Stimulated activated CD8-positive, alpha-beta memory T cell treated with anti-CD3 and anti-CD28 coated beads, Interleukin-12 subunit alpha, Interleukin-12 subunit beta, amount 100 ng/mL, for 1 hour (primary cell): Measurements from ENCODE around the gene C17orf107.

ENCODE experiments used
- DNase-seq: peaks from one replicate; pipeline ENCODE4 v3.0.0-alpha.2; 2020; ENCODE audit warnings: low read depth

Gene C17orf107

DNA sequence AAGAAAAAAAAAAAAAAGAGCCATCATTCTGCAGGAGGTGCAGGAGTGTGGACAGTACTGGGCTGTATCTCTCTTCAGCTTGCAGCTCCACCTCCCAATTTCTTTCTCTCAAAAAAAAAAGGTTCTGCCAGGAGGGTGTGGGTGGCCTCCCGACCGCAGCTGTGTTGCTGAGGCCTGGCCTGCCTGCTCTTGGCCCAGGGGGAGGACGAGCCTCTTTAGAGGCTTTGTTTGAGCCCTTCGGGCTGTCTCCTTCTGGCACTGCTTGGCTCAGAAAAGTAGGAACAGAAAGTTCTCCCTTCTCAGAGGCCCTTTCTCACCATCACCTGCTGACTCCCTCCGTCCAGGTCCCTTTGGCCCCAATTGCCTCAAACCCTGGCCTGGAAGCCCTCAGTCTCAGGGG is 22.2 kb upstream of the C17orf107 start:
- DNase-seq, result no peak

DNA sequence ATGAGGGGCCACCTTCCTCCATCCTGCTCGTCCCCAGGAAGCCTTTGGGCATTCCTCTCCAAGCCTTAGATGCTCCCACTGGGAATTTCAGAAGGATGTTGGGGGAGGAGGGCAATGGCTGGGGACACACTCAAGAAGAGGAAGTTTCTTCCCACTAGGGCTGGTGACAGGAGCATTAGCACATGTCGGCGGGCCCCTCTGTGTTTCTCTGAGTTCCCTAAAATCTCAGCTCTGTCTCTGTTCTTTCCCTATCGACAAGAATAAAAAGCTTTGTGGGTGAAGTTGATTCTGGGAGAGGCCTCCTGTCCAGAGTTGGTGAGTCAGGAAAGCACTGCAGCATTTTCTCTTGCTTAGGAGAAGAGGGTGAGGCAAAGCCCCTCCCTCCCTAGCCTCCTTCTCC is 19.7 kb upstream of the C17orf107 start:
- DNase-seq, result no peak

DNA sequence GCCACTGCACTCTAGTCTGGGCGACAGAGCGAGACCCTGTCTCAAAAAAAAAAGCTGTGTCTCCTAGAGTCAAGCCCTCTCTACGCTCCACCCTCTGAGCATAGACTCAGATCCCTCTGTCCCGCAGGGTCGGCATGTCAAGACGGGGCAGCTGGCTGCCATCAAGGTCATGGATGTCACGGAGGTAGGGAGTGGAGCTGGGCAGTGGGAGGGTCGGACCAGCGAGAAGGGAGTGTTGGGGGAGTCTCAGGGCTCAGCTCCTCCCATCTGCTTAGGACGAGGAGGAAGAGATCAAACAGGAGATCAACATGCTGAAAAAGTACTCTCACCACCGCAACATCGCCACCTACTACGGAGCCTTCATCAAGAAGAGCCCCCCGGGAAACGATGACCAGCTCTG is 18.5 kb upstream of the C17orf107 start:
- no peak for DNase-seq

DNA sequence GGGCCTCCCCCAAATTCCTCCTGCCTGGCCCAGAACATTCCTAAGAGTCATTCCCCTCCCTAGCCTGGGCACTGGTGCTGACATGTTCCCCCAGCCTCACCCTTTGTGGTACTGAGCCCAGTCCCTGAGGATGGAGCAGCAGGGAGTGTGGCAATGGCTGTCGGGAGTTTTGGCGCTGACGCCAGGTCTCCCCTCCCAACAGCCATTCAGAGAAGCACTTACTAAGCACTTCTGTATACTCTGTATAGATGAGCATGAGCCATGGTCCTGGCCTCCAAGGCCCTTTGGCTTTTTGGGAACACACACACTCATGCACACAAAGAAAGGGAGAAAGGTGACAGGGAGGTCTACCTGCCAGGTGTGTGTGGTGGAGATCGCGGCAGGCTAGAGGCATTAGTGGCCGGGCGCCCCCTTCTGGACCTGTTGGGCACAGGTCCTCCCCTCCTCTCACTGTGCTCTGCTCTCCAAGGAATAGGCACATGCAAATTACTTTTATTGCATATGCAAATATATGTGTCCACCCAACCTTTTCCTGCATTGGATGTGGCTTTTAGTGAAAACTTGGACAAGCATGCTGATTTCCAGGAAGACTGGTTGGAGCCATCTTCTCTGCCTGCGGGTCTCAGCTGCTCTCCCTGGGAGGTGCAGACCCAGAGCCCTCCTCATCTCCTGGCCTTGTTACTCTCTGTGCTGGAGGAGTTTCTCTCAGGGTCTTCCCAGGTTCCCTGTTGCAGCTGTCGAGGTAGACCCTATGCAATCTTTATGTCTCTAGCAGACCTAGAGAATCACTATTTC is 17.4 kb upstream of the C17orf107 start:
- peak; percentile 60 for DNase-seq

DNA sequence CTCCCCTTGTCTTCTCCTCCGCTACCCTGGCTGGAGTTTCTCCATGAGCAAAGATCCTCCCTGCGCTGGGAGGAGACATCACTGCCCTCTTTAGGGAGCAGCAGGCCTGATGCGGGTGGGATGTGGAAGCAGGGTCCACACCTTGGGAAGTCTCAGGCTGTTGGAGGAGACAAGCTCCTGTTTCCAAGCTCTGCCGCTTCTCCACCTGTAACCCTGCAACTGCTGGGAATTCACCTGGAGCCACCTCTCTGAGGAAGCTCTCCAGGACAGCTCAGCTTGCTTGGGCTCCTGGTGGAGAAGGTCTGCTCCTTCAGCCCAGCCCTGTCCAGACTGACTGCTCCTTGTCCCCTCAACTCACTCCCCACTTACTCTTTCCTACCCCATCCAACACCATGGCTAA is 14.8 kb upstream of the C17orf107 start:
- no peak for DNase-seq

DNA sequence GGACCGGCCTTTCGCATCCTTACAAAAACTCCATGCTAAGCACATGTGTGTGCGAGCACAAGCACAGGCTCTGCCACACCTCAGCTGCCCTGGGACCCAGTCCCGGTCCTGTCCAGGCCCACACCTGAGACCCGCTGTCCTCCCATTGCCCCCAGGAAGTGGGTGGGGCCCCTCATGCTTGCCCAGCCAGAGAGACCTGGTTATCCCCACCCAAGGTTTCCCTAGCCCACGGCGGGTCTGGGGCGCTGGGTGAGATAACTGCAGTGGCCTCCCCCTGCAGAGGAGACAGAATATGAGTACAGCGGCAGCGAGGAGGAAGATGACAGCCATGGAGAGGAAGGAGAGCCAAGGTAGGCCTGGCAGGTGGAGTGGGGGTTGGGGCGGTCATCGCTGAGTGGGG is 12.5 kb upstream of the C17orf107 start:
- DNase-seq, result no peak

DNA sequence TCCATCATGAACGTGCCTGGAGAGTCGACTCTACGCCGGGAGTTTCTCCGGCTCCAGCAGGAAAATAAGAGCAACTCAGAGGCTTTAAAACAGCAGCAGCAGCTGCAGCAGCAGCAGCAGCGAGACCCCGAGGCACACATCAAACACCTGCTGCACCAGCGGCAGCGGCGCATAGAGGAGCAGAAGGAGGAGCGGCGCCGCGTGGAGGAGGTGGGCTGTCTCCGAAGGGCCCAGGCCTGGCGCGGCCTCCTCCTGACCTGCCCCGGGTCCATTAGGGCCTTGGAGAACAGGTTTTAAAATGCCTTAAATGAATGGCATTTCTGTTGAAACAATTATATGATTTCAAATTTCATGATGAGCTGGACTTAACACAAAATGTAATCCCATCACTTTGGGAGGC is 11.8 kb upstream of the C17orf107 start:
- DNase-seq, result no peak

DNA sequence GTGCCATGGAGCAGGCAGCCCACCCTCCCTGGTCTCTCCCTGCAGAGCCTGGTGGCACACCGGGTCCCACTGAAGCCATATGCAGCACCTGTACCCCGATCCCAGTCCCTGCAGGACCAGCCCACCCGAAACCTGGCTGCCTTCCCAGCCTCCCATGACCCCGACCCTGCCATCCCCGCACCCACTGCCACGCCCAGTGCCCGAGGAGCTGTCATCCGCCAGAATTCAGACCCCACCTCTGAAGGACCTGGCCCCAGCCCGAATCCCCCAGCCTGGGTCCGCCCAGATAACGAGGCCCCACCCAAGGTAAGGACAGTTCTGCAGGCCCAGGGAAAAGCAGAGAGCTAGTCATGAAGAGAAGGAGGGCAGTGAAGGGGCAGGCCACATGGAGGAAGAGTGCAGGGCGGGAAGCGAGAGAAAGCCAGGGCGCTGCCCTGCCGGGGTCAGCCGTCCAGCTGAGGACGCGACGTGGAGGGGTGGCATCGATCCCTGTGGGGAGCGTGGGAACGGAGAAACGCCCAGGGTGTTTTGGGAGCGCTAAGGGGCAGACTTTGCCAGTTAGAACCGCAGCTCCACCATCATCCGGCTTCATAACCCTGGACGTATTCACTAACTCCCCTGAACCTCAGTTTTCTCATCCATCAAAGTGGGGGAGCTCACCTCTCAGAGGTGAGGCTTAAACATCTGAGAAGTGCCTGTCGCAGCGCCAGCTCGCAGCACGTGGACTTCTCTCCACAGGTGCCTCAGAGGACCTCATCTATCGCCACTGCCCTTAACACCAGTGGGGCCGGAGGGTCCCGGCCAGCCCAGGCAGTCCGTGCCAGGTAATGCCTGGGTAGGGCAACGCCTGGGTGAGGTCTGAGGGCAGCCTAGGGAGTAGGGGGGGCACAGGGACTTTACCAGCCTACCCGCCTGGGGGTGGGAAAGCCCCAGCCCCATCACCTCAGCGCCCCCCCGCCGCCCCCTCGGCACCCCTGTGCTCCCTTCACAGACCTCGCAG is 7.6 kb upstream of the C17orf107 start:
- DNase-seq, result no peak

DNA sequence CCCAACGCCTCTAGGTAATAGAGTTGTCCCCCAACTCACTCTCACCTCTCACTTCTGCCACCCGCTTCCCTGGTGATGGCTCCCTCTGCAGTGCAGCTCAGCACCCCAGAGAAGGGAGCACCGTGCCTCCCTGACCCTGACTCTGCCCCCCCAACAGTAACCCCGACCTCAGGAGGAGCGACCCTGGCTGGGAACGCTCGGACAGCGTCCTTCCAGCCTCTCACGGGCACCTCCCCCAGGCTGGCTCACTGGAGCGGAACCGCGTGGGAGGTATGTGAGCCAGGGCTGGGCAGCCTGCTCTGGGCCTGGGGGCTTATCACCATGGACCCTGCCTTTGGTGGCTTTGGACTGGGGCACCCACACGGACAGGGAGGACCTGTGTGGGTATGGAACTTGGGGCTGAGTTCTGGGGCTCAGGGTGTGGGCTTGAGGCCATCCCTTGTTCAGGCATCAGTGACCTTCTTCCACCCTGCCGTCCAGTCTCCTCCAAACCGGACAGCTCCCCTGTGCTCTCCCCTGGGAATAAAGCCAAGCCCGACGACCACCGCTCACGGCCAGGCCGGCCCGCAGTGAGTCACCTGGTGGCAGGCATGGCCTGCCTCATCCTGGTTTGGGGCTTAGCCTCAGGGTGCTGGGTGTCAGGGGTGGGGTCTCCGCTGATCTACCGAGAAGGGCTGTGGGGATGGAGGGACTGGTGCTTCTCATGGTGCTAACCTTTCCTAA is 6.7 kb upstream of the C17orf107 start:
- no peak for DNase-seq

DNA sequence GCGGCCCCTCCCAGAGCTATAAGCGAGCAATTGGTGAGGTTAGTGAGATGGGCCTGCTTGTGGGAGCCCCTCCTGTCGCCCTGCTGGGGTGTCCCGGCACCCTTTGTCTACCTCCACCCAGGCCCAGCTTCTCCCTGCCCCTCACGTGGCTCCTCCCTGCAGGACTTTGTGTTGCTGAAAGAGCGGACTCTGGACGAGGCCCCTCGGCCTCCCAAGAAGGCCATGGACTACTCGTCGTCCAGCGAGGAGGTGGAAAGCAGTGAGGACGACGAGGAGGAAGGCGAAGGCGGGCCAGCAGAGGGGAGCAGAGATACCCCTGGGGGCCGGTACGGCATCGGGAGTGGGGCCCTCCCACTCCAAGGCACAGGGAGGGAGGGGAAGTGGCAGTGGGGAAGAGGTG is 6.1 kb upstream of the C17orf107 start:
- no peak for DNase-seq

DNA sequence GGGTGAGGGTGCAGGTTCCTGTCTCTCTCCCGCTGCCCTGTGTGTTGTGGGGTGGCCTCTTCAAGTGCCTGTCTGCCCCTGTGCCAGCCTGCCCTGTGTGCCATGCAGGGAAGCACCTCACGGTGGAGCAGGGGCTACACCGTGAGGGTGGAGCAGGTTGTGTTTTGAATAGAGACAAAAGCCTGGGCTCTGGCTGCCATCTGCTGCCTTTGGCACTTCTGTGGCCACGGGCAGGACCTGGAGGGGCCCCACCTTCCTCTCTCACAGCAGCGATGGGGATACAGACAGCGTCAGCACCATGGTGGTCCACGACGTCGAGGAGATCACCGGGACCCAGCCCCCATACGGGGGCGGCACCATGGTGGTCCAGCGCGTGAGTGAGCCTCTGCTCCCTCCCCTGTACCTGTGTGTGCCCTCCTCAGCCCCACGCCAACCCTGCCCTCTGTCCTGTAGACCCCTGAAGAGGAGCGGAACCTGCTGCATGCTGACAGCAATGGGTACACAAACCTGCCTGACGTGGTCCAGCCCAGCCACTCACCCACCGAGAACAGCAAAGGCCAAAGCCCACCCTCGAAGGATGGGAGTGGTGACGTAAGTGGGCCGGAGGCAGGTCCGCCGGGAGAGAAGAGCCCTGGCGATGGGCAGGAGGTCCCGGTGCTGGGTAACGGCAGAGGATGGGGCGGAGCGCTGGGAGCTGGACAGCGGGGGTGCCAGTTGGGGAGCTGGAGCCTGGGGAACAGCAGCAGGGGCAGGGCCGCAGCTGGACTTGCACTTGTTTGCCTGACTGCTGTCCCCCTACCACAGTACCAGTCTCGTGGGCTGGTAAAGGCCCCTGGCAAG is 5.4 kb upstream of the C17orf107 start:
- DNase-seq, result no peak

DNA sequence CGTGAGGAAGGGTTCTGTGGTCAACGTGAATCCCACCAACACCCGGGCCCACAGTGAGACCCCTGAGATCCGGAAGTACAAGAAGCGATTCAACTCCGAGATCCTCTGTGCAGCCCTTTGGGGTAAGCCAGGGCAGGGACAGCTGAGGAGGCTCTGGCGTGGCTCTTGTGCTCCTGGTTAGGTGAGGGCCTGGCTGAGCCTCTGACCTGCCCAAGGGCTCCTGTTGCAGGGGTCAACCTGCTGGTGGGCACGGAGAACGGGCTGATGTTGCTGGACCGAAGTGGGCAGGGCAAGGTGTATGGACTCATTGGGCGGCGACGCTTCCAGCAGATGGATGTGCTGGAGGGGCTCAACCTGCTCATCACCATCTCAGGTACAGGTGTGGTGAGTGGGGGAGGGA is 4.2 kb upstream of the C17orf107 start:
- DNase-seq, result no peak

DNA sequence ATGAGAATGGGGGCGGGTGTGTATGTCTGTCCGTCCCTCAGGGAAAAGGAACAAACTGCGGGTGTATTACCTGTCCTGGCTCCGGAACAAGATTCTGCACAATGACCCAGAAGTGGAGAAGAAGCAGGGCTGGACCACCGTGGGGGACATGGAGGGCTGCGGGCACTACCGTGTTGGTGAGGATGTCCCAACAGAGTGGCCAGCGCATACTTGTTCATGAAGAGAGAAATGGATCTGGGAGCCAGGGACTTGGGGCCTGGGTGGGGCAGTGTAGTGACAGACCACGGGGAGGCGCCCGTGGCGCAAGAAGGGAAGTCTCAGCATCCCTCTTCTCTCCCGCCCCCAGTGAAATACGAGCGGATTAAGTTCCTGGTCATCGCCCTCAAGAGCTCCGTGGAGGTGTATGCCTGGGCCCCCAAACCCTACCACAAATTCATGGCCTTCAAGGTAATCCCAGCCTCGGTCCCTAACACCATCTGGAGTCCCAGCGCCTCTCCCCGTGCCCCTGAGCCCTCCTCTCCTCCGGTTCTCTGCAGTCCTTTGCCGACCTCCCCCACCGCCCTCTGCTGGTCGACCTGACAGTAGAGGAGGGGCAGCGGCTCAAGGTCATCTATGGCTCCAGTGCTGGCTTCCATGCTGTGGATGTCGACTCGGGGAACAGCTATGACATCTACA is 3.5 kb upstream of the C17orf107 start:
- no peak for DNase-seq

DNA sequence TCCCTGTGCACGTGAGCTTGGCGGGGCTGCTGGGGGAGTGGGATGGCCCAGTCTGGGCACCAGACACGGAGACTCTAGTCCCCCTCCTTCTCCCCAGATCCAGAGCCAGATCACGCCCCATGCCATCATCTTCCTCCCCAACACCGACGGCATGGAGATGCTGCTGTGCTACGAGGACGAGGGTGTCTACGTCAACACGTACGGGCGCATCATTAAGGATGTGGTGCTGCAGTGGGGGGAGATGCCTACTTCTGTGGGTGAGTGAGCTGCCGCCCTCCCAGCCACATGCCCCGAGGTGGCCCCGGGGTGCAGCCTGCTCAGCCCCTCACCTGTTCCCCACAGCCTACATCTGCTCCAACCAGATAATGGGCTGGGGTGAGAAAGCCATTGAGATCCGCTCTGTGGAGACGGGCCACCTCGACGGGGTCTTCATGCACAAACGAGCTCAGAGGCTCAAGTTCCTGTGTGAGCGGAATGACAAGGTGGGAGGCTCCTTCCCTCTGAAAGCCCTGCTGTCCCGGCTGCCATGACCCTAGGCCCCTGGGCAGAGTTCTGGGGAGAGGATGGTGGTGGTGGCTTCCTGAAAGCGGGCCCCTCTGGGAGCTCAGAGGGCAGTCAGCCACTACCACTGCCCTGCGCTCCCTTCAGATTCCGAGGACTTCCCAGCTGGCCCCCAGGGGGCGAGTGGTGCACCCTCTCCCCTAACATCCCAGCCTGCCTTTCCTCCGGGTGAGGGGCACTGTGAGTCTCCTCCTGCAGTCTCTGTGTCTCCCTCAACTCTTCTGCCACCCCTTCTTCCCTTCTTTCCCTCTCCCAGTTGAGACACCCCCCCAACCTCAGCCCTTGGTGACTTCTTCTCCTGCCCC is 2.8 kb upstream of the C17orf107 start:
- DNase-seq, result no peak

DNA sequence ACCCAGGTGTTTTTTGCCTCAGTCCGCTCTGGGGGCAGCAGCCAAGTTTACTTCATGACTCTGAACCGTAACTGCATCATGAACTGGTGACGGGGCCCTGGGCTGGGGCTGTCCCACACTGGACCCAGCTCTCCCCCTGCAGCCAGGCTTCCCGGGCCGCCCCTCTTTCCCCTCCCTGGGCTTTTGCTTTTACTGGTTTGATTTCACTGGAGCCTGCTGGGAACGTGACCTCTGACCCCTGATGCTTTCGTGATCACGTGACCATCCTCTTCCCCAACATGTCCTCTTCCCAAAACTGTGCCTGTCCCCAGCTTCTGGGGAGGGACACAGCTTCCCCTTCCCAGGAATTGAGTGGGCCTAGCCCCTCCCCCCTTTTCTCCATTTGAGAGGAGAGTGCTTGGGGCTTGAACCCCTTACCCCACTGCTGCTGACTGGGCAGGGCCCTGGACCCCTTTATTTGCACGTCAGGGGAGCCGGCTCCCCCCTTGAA is 2.1 kb upstream of the C17orf107 start:
- DNase-seq, result no peak

DNA sequence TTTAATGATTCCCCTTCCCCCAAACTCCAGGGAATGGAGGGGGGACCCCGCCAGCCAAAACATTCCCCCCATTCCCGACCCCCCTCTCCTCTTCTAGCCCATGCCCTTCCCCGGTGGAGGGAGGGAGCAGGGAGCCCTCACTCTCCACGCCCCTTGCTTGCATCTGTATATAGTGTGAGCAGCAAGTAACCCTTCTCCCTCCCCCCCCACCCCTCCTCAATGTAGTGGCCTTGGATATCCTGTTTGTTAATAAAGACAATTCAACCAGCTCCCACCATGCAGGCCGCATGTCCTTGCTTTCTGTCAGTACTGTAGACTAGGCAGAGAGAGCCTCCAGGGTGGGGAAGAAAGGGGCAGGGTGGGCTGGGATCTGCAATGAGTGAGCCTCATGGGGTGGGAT is 1.6 kb upstream of the C17orf107 start:
- DNase-seq, result no peak

DNA sequence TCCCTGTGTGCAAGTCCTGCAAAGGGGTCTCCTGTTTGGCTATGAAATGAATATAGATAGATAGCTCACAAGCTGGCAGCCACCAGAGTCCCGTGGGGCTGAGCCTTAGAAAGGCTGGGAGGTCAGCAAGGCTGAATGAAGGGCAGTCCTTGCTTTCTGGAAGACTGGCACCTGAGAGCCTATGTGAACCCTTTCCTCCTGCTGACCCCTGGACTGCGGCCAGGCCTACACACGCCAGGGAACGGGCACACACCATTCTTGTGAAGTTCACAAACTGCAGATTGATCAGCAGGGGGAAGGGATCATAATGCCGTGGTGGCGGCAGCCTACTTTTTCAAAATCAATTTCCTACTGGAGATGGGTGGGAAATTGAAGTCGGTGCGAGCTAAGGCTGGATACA is 985 bp upstream of the C17orf107 start:
- no peak for DNase-seq

DNA sequence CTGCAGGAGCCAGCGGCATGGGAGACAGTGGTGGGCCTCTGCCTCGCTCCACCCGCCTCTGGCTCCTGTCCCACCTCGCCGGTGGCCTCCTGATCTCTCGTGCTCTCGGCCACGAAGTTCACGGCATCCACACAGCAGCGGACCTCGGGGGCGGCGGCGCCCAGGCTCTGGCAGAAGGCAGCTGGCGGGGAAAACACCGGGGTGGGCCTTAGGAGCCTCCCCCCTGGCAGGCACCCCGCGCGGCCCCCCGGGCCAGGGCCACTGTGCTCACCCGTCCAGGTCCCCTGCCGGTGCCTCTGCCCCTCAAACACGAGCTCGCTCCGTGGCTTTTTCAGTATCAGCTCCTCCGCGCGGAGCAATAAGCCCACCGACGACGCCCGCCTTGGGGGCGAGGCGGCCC is 409 bp upstream of the C17orf107 start:
- DNase-seq, result no peak

DNA sequence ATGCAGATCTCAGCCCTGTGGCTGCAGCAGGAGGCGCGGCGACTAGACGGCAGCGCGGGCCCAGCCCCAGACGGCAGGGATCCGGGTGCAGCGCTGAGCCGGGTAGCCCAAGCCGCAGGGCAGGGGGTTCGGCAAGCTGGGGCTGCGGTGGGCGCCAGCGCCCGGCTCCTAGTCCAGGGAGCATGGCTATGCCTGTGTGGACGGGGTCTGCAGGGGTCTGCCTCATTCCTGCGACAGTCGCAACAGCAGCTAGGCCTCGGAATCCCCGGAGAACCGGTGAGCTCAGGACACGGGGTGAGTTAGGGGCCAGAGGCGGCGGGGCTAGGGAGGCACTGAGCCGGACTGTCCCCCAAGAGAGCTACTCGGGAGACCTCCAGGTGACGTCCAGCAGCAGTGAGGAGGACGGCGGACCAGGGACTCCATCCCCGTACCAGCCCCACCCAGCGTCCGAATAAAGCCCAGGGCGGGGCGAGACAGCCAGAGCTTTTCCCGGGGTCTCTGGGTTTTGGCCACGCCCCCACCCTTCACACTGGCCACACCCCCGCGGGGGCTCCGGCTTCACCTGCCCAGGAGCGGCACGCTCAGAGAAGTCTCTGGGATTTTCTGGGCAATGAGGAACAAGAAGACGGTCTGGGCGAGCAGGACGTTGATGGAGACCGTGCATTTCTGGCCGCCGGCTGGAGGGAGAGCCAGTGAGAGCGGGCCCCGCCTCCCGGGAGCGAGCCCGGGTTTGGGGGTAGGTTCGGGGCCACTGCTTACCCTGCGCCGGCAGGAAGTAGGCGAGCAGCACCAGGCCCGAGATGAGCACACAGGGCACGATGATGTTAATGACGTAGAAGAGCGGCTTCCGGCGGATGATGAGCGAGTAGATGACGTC is 1.1 kb downstream of the C17orf107 start:
- DNase-seq, result no peak
